HFFc6 (cell line): ENCODE results near the gene CALML5. TPM values are rescaled to one million over a fixed set of nuclear protein-coding genes. Genes with fewer than 3 reads are reported as not detected.

Experiments used
- DNase-seq: peaks from one replicate; pipeline ENCODE4 v3.0.0-alpha.2; 2018
- H3K27ac Mint-ChIP-seq: 2 replicates; pipeline ENCODE4 v1.8.0; 2020; ENCODE audit warnings: mild to moderate bottlenecking, mixed read lengths
- H3K27me3 Mint-ChIP-seq: 2 replicates; pipeline ENCODE4 v1.8.0; 2021; ENCODE audit warnings: mild to moderate bottlenecking, moderate library complexity, mixed read lengths; ENCODE audit not compliant: insufficient read depth
- H3K36me3 Mint-ChIP-seq: 2 replicates; pipeline ENCODE4 v1.8.0; 2021; ENCODE audit warnings: low read depth, mixed read lengths
- H3K4me1 Mint-ChIP-seq: 2 replicates; pipeline ENCODE4 v1.8.0; 2020; ENCODE audit warnings: low read depth, mixed read lengths
- H3K4me3 Mint-ChIP-seq: 2 replicates; pipeline ENCODE4 v1.8.0; 2020; ENCODE audit warnings: mild to moderate bottlenecking, moderate library complexity, mixed read lengths
- H3K9me3 Mint-ChIP-seq: 2 replicates; pipeline ENCODE4 v1.8.0; 2020; ENCODE audit warnings: mild to moderate bottlenecking, mixed read lengths
- CTCF ChIP-seq: fragments of 200-600 bp; sonication (generic); IDR thresholded peaks from 2 replicates; pipeline ENCODE4 v1.5.0; 2021; ENCODE audit warnings: antibody characterized with exemption, mild to moderate bottlenecking
- total RNA-seq, 6 experiments: library from RNA; stranded (reverse); fragmentation: NEBNext Ultra II Directional; extraction: Animal tissue kit (Norgen Biotek cat#: 25700); gene quantifications; 2 replicates in 1 of 6; 3 replicates in 5 of 6; pipeline ENCODE4 v1.2.3, GENCODE V29; 2021

Gene CALML5
- total RNA-seq, 6 experiments from 2014 or later = not detected

DNA sequence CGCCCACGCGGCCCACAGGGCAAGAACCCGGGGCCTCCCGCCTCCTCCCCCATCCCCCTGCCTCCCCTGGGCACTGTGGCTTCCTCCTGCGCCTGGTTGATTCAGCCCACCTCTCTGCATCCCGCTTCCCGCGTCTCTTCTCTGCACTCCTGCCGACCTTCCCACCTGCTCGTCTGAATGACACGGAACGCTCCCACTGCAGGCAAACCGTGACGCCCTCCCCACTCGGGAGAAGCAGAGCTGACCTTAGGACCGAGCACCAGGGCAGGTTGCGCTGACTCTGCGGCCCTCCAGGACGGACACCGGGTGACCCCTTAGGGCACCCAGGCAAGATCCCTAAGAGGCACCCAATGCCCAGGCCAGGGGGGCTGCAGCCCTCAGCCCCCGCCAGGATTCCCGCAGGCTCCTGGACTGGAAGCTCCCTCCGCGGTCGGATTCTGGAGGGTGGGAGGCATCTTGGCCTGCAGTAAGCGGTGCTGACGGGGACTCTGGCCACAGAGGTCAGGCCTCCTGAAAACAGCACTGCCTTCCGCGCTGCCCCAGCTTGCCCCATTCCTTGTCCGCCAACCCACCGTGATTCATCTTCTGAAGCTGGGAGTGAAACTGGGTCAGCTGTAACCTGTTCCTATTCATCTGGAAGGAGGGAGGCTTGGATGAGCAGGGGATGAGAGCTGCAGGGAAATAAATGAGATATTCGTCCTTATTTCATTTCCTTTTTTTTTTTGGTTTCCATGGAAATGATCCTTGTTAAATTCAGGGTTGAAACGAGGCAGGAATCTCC lies 26.4 kb upstream of the CALML5 start:
- Mint-ChIP-seq H3K36me3 (no peaks in the 10 kb centered on the region), H3K9me3 (no peaks in the 10 kb centered on the region), H3K4me3 (no peak overlapping the region), H3K27ac (no peak overlapping the region), H3K27me3 (peaks cover 5% of the 10 kb centered on the region), H3K4me1 (no peaks in the 10 kb centered on the region)
- no peak for DNase-seq
- TF ChIP-seq CTCF = no peak

- no peak for TF ChIP-seq CTCF
- no peak within 1 kb of the TSS for H3K27ac Mint-ChIP-seq
- H3K4me1 Mint-ChIP-seq = no peaks in the 10 kb centered on the region
Observed at GRCh38 chr10:5524641-5525560, 25.5 kb upstream of the CALML5 start, which contains the start of gene CALML3. TSS of gene CALML3 (plus strand) at chr10:5524961. CDS start at chr10:5525086, 125 bp downstream.

DNA sequence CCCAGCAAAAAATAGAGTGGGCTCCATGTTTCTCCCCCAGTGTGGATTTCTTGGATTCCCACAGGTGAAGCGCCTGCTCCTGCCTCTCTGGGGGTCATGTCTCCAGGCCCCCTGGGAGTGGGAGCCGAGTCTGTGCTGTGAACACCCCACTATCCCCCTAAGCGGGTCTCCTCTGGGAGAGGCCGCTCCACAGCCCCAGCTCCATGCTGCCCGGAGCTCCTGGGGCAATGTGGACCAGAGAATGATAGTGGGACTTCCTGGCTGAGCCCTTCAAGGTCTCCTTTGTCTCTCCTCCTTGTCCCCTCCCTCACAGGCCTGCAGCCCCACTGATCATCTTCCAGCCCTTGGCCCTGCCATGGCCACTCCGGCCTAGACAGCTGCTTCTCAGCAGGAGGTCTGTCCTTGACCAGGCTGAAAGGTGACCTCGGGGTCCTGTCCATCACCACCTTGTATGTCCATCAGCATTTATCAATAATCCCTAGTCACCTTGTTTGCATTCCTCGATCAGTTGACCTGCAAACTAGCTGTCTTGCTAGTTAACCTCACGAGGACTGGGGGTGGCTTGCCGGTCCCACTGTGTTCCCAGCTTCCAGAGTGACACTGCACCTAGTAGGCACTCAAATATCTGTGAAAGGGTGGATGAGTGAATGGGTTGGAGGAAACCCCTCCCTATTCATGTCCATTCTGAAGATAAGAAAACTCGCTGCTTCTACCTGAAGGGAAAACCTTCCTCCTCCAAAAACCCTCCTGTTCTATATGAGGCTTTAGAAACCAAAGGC lies 24.6 kb upstream of the CALML5 start:
- no peak for DNase-seq
- H3K36me3 Mint-ChIP-seq = no peaks in the 10 kb centered on the region
- no peaks in the 10 kb centered on the region for H3K9me3 Mint-ChIP-seq
- H3K4me3 Mint-ChIP-seq = no peak overlapping the region
- H3K27me3 Mint-ChIP-seq = peaks cover 9% of the 10 kb centered on the region
- H3K27ac Mint-ChIP-seq = no peak overlapping the region
- no peak for TF ChIP-seq CTCF
- no peaks in the 10 kb centered on the region for H3K4me1 Mint-ChIP-seq

More at GRCh38 chr10:5524641-5525560, 25.5 kb upstream of the CALML5 start, which contains the start of gene CALML3:
- Mint-ChIP-seq H3K27me3 (peaks cover 5% of the 10 kb centered on the region), H3K9me3 (no peaks in the 10 kb centered on the region), H3K36me3 (no peaks in the 10 kb centered on the region), H3K4me3 (no peak within 1 kb of the TSS)
- no peak for DNase-seq

GRCh38 chr10:5522913-5523560 lies 23.7 kb upstream of the CALML5 start:
- no peaks in the 10 kb centered on the region for H3K9me3 Mint-ChIP-seq
- no peak overlapping the region for H3K4me3 Mint-ChIP-seq
- H3K27ac Mint-ChIP-seq = no peak overlapping the region
- H3K36me3 Mint-ChIP-seq = no peaks in the 10 kb centered on the region
- TF ChIP-seq CTCF = no peak
- H3K27me3 Mint-ChIP-seq = peaks cover 11% of the 10 kb centered on the region
- no peak for DNase-seq
- no peaks in the 10 kb centered on the region for H3K4me1 Mint-ChIP-seq

DNA sequence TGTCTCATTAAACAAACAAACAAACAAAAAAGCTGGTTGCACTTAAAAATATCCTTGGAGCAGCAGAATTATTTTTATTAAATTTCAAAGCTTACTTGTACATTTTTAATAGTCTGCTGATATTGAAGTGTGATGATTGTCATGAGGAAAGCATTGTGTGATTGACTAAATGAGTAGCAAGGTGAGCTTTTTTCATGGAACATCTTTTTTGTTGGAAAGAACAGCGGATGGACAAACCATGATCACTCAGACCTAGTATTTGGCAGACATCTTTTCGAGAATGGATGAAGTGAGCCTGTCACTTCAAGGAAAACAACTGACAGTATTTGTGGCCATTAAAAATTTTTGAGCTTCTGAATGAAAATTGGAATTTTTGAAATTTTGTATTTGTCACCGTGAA lies 19.7 kb upstream of the CALML5 start:
- TF ChIP-seq CTCF = no peak

More for the DNA sequence above, 19.7 kb upstream of the CALML5 start:
- Mint-ChIP-seq H3K4me3 (no peak overlapping the region), H3K27ac (no peak overlapping the region), H3K27me3 (peaks cover 13% of the 10 kb centered on the region), H3K4me1 (no peaks in the 10 kb centered on the region), H3K36me3 (no peaks in the 10 kb centered on the region), H3K9me3 (no peaks in the 10 kb centered on the region)
- DNase-seq = no peak
